Pericardium fibroblast (primary cell): ENCODE results near the gene KCNC2. TPM values are rescaled to one million over a fixed set of nuclear protein-coding genes. Genes with fewer than 3 reads are reported as not detected.

Experiments used
- total RNA-seq: library from RNA; depleted of rRNA; stranded (reverse); fragments of >200 nt; gene quantifications from 2 replicates; pipeline ENCODE4 v1.2.3, GENCODE V29; 2015

The KCNC2 gene
- not detected in 2 replicates for total RNA-seq

GRCh38 chr12:75209812-75210138, at the start of gene KCNC2:
Gene KCNC2, minus strand, starts transcription at chr12:75209839.

Other genes with a start within 250 kb of the KCNC2 start
- gene CAPS2, start 120.5 kb upstream of the KCNC2 start, total RNA-seq, result 0.23 and 1.0 TPM in 2 replicates
- not detected in 2 replicates for gene GLIPR1L1, start 124.8 kb upstream of the KCNC2 start, total RNA-seq
- 0.09 and 0.23 TPM in 2 replicates for gene GLIPR1L2, start 181.2 kb upstream of the KCNC2 start, total RNA-seq